GM20000 (cell line): ENCODE results near the gene SLFN12L.
"Not testable (repeated sequence)": the region's sequence is repeated elsewhere in the genome, so short reads cannot be mapped to it uniquely, and the experiment has no call there.

Experiments used
- DNase-seq: peaks from one replicate; pipeline ENCODE4 v3.0.0; 2012; ENCODE audit warnings: low spot score
- TF ChIP-seq, protein P1 (sequence below): IDR thresholded peaks from 2 replicates; pipeline ENCODE4 v1.5.1; 2012; ENCODE audit warnings: mild to moderate bottlenecking, control low read depth; ENCODE audit errors: extremely low read depth, missing control alignments

SLFN12L gene

GRCh38 chr17:35569405-35569804, 31.9 kb upstream of the SLFN12L start:
- DNase-seq: no peak
- TF ChIP-seq, protein P1, sequence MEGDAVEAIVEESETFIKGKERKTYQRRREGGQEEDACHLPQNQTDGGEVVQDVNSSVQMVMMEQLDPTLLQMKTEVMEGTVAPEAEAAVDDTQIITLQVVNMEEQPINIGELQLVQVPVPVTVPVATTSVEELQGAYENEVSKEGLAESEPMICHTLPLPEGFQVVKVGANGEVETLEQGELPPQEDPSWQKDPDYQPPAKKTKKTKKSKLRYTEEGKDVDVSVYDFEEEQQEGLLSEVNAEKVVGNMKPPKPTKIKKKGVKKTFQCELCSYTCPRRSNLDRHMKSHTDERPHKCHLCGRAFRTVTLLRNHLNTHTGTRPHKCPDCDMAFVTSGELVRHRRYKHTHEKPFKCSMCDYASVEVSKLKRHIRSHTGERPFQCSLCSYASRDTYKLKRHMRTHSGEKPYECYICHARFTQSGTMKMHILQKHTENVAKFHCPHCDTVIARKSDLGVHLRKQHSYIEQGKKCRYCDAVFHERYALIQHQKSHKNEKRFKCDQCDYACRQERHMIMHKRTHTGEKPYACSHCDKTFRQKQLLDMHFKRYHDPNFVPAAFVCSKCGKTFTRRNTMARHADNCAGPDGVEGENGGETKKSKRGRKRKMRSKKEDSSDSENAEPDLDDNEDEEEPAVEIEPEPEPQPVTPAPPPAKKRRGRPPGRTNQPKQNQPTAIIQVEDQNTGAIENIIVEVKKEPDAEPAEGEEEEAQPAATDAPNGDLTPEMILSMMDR: no peak

DNA sequence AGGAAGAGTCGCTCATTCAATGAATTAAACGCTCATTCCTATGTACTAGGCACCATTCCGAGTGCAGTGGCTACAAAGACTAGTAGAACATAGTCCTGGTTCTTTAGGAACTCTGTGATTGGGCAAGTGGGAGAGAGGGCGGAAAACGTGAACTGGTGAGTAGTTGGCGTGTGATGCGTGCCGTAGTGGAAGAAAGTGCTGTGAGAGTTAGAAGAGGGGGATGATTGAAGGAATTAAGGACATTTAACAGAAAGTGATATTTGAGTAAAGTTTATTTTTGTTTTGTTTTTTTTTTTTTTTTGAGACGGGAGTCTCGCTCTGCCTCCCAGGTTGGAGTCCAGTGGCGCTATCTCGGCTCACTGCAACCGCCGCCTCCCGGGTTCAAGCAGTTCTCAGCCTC, 31.1 kb upstream of the SLFN12L start:
- TF ChIP-seq, protein P1: no peak
- no peak for DNase-seq

- no peak for DNase-seq
- TF ChIP-seq, protein P1: no peak
Measured at GRCh38 chr17:35566968-35567367, 29.5 kb upstream of the SLFN12L start.

DNA sequence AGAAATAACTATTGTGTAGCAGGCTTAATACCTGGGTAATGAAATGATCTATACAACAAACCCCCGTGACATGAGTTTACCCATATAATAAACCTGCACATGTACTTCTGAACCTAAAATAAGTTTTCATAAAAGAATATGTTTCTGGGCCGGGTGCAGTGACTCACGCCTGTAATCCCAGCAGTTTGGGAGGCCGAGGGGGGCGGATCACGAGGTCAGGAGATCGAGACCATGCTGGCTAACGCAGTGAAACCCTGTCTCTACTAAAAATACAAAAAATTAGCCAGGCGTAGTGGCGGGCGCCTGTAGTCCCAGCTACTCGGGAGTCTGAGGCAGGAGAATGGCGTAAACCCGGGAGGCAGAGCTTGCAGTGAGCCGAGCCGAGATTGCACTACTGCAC, 25.7 kb upstream of the SLFN12L start:
- not testable (repeated sequence) for DNase-seq

DNA sequence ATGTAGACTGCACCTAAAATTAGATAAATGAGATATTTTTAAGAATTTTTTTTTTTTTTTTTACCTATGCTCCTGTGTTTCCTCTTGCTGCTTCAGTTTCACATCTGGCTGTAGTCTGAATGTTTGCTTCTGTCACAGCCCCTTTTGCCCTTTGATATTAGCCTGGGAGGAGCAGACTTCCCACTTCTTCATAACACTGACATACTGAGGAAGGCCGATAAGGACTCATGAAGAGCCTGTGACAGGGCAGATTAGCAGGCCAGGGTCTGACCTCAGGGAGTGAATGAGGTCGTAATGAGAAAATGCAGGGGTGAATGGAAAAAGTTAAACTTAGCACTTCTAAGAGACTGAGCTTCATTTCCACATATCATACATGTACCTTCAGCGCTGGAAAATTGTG, 23.2 kb upstream of the SLFN12L start, which contains the start of gene SLFN14:
SLFN14 (minus strand) TSS at position 117 of the 400 bp plus-strand sequence. CDS start 2,757 bp downstream, outside the sequence.
- TF ChIP-seq, protein P1: no peak
- DNase-seq: no peak

GRCh38 chr17:35559495-35560210, 22.2 kb upstream of the SLFN12L start:
- no peak for DNase-seq

DNA sequence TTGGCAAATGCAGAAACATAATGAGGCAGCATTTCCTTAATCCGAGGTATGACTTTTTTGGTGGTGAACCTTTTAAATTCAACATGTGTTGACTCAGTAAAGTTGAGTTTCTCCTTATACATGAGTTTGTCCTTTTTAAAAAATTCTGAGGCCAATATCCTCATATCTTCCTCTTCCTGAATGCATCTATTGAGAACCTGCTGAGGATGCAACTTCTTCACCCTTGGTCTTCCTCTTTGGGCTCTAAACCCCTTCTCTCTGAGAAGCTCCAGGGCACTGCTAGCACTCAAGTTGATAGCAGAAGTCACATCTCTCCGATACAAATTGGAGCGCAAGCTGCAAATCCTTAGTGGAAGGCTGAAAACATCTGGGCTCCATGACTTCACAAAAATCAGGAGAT, 19.9 kb upstream of the SLFN12L start:
- no peak for DNase-seq
- TF ChIP-seq, protein P1: no peak

More at GRCh38 chr17:35559495-35560210, 22.2 kb upstream of the SLFN12L start:
- TF ChIP-seq, protein P1: no peak

DNA sequence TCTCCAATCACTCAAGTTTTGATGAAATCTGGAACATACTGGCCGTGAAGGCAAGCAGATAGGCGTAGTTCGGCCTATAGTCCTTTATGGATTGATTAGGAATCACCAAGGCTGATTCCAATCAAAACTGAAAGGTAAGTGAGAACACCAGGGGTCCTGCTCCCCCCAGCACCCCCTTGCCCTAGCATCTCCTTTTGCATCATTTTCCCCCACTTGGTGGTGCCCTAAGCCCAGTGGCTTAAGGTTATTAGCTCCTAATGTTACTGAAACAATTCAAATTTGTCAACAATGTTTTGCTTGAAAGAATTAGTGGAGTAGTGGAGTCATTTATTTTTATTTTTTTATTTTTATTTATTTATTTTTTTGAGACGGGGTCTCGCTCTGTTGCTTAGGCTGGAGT, 18.2 kb upstream of the SLFN12L start:
- peak; percentile 15 for DNase-seq
- TF ChIP-seq, protein P1: no peak
